IPS-15b (cell line): ENCODE measurements around the gene REXO4.
A peak's percentile ranks its signal among the peaks of the same experiment; 100 is the strongest.
"Not testable (repeated sequence)": the region's sequence is repeated elsewhere in the genome, so short reads cannot be mapped to it uniquely, and the experiment has no call there.

Source experiments
- H3K27me3 ChIP-seq: one replicate; pipeline ENCODE4 v1.6.1; 2013; ENCODE audit warnings: low read length; ENCODE audit not compliant: control insufficient read depth, insufficient read depth
- H3K36me3 ChIP-seq: one replicate; pipeline ENCODE4 v1.6.1; 2013; ENCODE audit warnings: low read length; ENCODE audit not compliant: control insufficient read depth, insufficient read depth
- H3K4me1 ChIP-seq: one replicate; pipeline ENCODE4 v1.6.1; 2013; ENCODE audit warnings: mild to moderate bottlenecking, low read length; ENCODE audit not compliant: control insufficient read depth, insufficient read depth
- H3K4me3 ChIP-seq: one replicate; pipeline ENCODE4 v1.5.1; 2013; ENCODE audit warnings: low read depth, low read length
- H3K9ac ChIP-seq: one replicate; pipeline ENCODE4 v1.6.1; 2013; ENCODE audit warnings: low read depth, mild to moderate bottlenecking, low read length
- H3K9me3 ChIP-seq: one replicate; pipeline ENCODE4 v1.6.1; 2013; ENCODE audit warnings: mild to moderate bottlenecking, low read length; ENCODE audit not compliant: control insufficient read depth, insufficient read depth

The REXO4 gene

GRCh38 chr9:133380734-133381133 lies 37.1 kb downstream of the REXO4 start:
- Histone ChIP-seq H3K36me3 (no peaks in the 10 kb centered on the region), H3K4me3 (no peak overlapping the region), H3K9ac (no peak overlapping the region), H3K9me3 (no peaks in the 10 kb centered on the region), H3K4me1 (no peaks in the 10 kb centered on the region), H3K27me3 (peaks cover 17% of the 10 kb centered on the region)

- Histone ChIP-seq H3K4me3 (no peak overlapping the region), H3K9me3 (no peaks in the 10 kb centered on the region), H3K36me3 (no peaks in the 10 kb centered on the region)
These were observed 38.4 kb downstream of the REXO4 start for GRCh38 chr9:133379153-133380086.

GRCh38 chr9:133378408-133378962 lies 39.3 kb downstream of the REXO4 start:
- no peak overlapping the region for H3K9ac ChIP-seq
- no peaks in the 10 kb centered on the region for H3K36me3 ChIP-seq
- H3K4me1 ChIP-seq: no peaks in the 10 kb centered on the region

More at GRCh38 chr9:133379153-133380086, 38.4 kb downstream of the REXO4 start:
- peaks cover 17% of the 10 kb centered on the region for H3K27me3 ChIP-seq
- H3K9ac ChIP-seq: peak overlapping the region; percentile 12
- no peaks in the 10 kb centered on the region for H3K4me1 ChIP-seq

GRCh38 chr9:133377721-133378216 lies 40.0 kb downstream of the REXO4 start:
- H3K36me3 ChIP-seq: peaks cover 5% of the 10 kb centered on the region
- no peak overlapping the region for H3K4me3 ChIP-seq

More at GRCh38 chr9:133378408-133378962, 39.3 kb downstream of the REXO4 start:
- Histone ChIP-seq H3K9me3 (no peaks in the 10 kb centered on the region), H3K27me3 (peaks cover 17% of the 10 kb centered on the region), H3K4me3 (no peak overlapping the region)

GRCh38 chr9:133377280-133377679 lies 40.5 kb downstream of the REXO4 start:
- peak overlapping the region; percentile 52 for H3K4me3 ChIP-seq
- H3K4me1 ChIP-seq, H3K36me3 ChIP-seq, H3K9me3 ChIP-seq, H3K9ac ChIP-seq: not testable (repeated sequence)
- H3K27me3 ChIP-seq: peaks cover 17% of the 10 kb centered on the region

More at GRCh38 chr9:133377721-133378216, 40.0 kb downstream of the REXO4 start:
- no peak overlapping the region for H3K9ac ChIP-seq
- H3K4me1 ChIP-seq: peaks cover 1% of the 10 kb centered on the region
- H3K9me3 ChIP-seq: no peaks in the 10 kb centered on the region
- peaks cover 17% of the 10 kb centered on the region for H3K27me3 ChIP-seq

- H3K9ac ChIP-seq: peak within 1 kb of the TSS; percentile 96
- H3K9me3 ChIP-seq: no peaks in the 10 kb centered on the region
- H3K4me3 ChIP-seq: peak within 1 kb of the TSS; percentile 97
- peaks cover 17% of the 10 kb centered on the region for H3K27me3 ChIP-seq
- H3K36me3 ChIP-seq: peaks cover 11% of the 10 kb centered on the region
- H3K4me1 ChIP-seq: peaks cover 5% of the 10 kb centered on the region
These were observed 41.8 kb downstream of the REXO4 start, which contains the start of the genes STKLD1 and SURF4 for GRCh38 chr9:133375724-133376654. Gene STKLD1, plus strand, starts transcription at chr9:133376366. Its CDS starts 108 bp downstream, at chr9:133376474. Gene SURF4, minus strand, starts transcription at chr9:133376060. Its CDS starts 91 bp downstream, at chr9:133375969.

GRCh38 chr9:133375116-133375723 lies 42.6 kb downstream of the REXO4 start:
- Histone ChIP-seq H3K27me3 (peaks cover 17% of the 10 kb centered on the region), H3K9me3 (no peaks in the 10 kb centered on the region), H3K4me3 (peak overlapping the region; percentile 97), H3K4me1 (peaks cover 5% of the 10 kb centered on the region), H3K36me3 (peaks cover 11% of the 10 kb centered on the region), H3K9ac (peak overlapping the region; percentile 96)

GRCh38 chr9:133374612-133375115 lies 43.1 kb downstream of the REXO4 start:
- Histone ChIP-seq H3K36me3 (peaks cover 11% of the 10 kb centered on the region), H3K4me3 (peak overlapping the region; percentile 97), H3K9me3 (no peaks in the 10 kb centered on the region), H3K27me3 (peaks cover 17% of the 10 kb centered on the region), H3K4me1 (peaks cover 5% of the 10 kb centered on the region), H3K9ac (peak overlapping the region; percentile 96)

- Histone ChIP-seq H3K4me1 (peaks cover 5% of the 10 kb centered on the region), H3K9ac (no peak overlapping the region), H3K4me3 (no peak overlapping the region), H3K36me3 (peaks cover 18% of the 10 kb centered on the region), H3K27me3 (peaks cover 6% of the 10 kb centered on the region), H3K9me3 (no peaks in the 10 kb centered on the region)
These were observed 45.7 kb downstream of the REXO4 start for GRCh38 chr9:133372144-133372543.

- no peaks in the 10 kb centered on the region for H3K9me3 ChIP-seq
- peak overlapping the region; percentile 32 for H3K9ac ChIP-seq
- no peak overlapping the region for H3K4me3 ChIP-seq
- peaks cover 26% of the 10 kb centered on the region for H3K36me3 ChIP-seq
- H3K4me1 ChIP-seq: peaks cover 5% of the 10 kb centered on the region
- no peaks in the 10 kb centered on the region for H3K27me3 ChIP-seq
These were observed 46.5 kb downstream of the REXO4 start for GRCh38 chr9:133371261-133371711.
